Activated gamma-delta T cell treated with Interleukin-2 at 50 U/mL for 16 hours (primary cell): ENCODE results near the gene CLCF1.
A peak's percentile ranks its signal among the peaks of the same experiment; 100 is the strongest.
"Not testable (repeated sequence)": the region's sequence is repeated elsewhere in the genome, so short reads cannot be mapped to it uniquely, and the experiment has no call there.

Experiments used
- DNase-seq: peaks from one replicate; pipeline ENCODE4 v3.0.0-alpha.2; 2020

CLCF1 gene

GRCh38 chr11:67408437-67409200 lies 35.2 kb upstream of the CLCF1 start:
- DNase-seq: no peak

- no peak for DNase-seq
Observed at GRCh38 chr11:67407688-67408163, 34.3 kb upstream of the CLCF1 start.

- DNase-seq: no peak
Observed at GRCh38 chr11:67406969-67407687, 33.7 kb upstream of the CLCF1 start.

- no peak for DNase-seq
Observed at GRCh38 chr11:67406420-67406968, 33.1 kb upstream of the CLCF1 start.

- no peak for DNase-seq
Observed at GRCh38 chr11:67405688-67406339, 32.4 kb upstream of the CLCF1 start.

GRCh38 chr11:67405196-67405567 lies 31.8 kb upstream of the CLCF1 start:
- no peak for DNase-seq

GRCh38 chr11:67404515-67405195 lies 31.3 kb upstream of the CLCF1 start:
- peak; percentile 55 for DNase-seq

- not testable (repeated sequence) for DNase-seq
Observed at GRCh38 chr11:67403085-67403484, 29.7 kb upstream of the CLCF1 start.

GRCh38 chr11:67402192-67402839 lies 28.9 kb upstream of the CLCF1 start:
- DNase-seq: not testable (repeated sequence)

- peak; percentile 90 for DNase-seq
Observed at GRCh38 chr11:67401495-67402191, 28.2 kb upstream of the CLCF1 start, which contains the start of gene PPP1CA. PPP1CA (minus strand) TSS chr11:67401858; CDS start chr11:67401782, 76 bp downstream.

GRCh38 chr11:67400942-67401494 lies 27.6 kb upstream of the CLCF1 start:
- no peak for DNase-seq

- no peak for DNase-seq
Observed at GRCh38 chr11:67400251-67400941, 27.0 kb upstream of the CLCF1 start.

- no peak for DNase-seq
Observed at GRCh38 chr11:67398661-67399563, 25.5 kb upstream of the CLCF1 start.

- no peak for DNase-seq
Observed at GRCh38 chr11:67397986-67398660, 24.7 kb upstream of the CLCF1 start.

- no peak for DNase-seq
Observed at GRCh38 chr11:67397536-67397935, 24.1 kb upstream of the CLCF1 start.

- DNase-seq: no peak
Observed at GRCh38 chr11:67396587-67397389, 23.4 kb upstream of the CLCF1 start.

GRCh38 chr11:67396259-67396581 lies 22.8 kb upstream of the CLCF1 start:
- DNase-seq: no peak
